GM04504 (cell line): ENCODE results near the gene AKAP1.

Source experiments
- DNase-seq: peaks from one replicate; pipeline ENCODE4 v3.0.0-alpha.2; 2012; ENCODE audit warnings: low read depth

AKAP1 gene

DNA sequence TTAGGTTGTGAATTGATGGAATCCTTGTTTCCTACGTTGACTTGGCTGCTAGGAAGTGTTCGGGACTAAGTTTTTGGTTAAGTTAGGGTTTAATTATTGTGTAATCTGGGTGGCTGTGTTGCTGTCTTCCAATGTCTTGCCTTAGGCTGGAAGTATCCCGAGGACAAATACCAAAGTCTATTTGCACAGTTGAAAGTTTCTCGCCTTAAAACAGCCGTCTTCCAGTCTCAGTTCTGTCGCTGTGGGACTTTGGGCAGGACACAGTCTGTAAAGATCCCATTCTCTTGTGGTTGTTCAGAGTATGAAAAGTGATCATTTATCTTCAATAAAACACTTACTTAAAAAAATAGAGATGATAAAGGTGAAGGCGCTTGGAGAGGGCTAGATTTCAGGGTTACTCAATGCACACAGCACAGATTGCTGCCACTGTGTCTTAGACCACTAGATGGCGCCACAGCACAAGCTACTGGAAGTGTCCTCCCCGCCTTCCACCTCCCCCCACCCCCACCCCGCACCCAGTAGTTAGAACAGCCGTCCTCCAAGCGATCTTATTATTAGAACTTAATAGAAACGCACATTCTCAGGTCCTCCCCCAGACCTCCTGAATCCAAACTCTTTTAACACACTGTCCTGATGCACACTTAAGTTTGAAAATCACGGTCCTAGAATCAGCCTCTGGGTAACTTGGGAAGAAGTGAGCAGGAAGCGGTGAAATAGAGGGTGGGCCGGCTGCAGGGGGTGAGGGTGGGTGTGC lies 45.8 kb downstream of the AKAP1 start:
- peak; percentile 43 for DNase-seq

DNA sequence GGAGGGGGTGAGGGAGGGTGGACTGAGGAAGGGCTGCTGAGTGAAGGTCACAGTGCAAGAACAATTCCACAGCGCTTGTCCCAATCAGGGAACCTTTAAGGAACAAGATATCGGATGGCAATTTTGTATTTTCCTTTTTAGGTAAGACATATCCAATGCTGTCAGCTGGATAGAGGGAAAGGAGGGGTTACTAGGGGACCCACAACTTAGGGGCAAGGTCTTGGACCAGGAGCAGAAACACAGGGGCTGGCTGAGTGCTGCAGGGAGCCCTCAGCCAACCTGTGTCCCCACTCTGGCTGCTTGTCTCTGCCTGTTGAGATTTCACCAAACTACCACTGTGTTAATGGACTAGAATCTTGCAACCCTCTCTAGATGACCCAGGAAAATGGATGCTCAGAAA lies 47.6 kb downstream of the AKAP1 start:
- DNase-seq, result no peak

DNA sequence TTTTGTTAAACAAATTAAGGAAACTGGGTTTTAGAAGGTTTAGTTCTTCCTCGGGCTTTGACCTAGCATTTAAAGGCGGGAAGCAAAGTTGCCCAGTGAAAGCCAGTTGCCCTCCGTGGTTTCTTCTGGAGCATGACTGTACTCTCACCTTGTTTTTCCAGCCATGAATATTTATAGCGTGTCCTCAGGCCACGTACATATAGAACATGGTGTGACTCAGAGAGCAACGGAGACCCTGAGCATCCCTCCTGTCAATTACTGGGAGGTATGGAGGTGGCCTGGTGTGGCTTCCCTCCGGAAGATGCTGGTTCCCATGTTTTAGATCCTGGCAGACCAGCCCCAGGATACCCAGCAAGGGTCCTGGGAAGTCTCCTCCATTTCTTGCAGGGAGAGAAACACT lies 48.4 kb downstream of the AKAP1 start:
- DNase-seq, result no peak

DNA sequence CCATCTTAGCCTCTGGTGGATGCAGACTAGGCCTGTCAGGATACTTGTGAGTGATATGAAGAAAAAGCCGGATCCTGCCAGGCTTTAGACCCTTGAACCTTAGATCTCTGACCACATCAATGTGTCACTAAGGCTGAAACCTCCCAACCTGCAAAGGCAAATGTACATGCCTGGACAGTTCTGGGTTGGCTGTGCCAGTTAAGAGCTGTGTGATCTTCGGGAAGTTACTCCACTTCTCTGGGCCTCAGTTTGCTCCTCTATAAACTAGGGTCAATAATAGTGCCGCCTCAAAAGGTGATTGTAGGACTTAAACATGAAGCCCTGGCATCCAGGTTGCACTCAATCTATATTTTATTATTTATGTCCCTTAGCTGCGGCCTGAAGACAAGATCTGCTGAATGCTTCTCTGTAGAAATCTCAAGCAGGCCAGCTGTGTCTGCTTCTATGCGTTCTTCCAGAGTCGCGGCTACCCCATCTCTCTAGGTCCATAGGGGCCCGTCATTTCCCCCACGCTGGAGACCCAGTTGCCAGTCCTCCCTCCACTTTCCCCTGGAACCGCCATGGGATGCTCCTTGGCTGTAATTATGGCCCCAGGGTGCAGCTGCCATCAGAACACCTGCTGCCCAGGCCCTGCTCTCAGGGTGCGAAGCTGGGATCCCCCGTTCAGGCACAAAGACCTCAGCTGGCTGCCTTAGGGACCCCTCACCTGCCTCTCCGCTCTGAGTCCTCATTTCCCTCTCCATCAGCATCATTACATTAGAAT lies 50.2 kb downstream of the AKAP1 start:
- DNase-seq, result no peak

DNA sequence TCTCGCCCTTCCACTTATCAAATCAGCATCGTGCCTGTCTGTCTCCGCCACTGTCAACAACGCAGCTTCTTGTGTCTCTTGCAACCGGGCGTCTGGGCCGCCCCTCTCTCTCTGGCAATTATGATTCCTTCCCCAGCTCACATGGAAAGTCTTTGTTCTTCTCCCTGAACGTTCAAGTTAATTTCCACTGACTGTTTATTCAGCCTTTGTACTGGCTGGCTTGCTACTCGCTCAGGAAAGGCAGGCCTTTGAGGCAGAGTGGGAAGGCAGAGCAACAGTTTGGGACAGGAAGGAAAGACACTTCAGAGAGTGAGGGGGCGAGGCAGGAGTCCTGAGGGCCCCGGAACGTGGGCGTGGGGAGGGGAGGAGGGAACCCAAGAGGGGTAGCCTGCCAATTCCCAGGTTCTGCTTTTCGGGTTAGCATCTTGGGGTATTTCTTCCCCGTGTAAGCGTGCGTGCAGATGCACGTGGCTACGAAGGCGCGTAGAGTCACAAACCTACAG lies 50.8 kb downstream of the AKAP1 start:
- DNase-seq, result no peak

DNA sequence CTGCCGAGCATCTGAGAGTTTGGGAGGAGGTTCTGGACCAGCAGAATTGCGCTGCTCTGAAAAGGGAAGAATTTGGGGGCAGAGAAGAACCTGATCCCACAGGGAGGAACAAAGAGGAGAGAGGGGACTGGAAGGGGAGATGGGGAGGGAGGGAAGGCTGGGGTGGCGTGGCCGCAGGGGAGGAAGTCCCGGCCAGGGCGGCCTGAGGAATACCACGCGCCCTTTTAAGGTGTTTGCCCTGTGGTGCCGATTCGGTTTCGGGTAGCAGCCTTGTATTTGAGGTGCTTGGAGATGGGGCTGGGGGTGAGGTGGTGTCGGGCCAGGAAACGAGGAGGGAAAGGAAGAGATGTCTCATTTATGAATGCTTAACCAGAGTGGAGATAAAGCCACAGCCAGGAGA lies 51.3 kb downstream of the AKAP1 start:
- DNase-seq, result no peak

DNA sequence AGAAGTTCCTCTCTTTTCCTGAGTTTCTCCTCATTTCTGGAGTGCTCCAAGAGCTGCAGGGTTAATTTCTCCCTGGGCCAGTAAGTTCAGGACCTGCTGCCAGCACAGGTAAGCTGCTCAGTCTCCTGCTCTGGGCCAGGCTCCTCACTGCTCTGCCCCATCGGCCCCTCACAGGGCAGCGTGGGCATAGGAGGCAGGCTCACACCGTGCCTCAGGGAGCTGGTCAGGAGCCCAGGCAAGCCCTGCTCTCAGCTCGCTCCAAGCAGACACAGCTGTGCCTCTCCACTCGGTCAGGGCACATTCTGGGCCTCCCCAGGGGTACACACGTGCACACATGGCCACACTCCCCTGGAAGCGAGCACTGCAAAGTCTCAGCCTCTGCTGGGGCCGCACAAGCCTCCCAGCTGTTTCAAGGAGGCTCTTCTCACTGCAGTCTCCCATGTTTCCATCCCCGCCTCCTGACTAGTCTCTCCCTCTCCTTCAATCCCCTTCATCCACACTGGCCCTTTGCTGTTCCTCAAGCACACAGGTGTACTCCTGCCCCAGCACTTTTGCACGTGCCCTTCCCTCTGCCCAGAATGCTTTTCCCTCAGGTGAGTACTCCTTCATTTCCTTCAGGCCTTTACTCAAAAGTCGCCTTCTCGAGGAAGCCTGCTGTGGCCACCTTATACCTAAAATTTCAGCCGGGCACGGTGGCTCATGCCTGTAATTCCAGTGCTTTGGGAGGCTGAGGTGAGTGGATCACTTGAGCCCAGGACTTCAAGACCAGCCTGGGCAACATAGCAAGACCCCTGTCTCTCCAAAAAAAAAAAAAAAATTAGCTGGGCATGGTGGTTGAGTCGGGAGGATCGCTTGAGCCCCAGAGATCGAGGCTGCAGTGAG lies 53.2 kb downstream of the AKAP1 start:
- DNase-seq, result no peak

DNA sequence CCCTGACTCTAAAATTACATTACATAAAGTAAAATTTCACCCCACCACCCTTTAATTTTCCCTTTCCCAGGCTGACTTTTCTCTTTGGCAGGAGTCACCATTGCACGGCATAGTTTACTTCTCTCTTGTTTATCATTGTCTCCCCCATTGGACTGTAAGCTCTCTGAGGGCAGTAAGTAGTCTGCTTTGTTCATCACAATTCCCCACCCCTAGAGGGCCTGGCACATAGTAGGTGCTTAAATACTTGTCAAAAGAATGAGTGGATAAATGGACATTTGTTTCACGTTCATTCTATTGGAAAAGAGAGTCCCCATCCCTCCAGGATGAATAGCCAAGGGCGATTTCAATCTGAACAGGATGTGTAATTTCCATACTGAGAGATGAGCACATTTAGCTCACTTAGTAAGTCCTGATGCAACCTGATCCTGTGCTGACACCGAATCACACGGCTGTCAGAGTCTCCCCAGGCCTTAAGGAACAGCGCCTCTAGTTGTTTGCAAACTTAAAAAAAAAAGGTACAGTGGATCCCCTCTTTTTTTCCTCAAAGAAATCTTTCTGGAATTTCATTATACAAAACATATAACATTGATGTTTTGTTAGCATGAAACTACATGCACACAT lies 54.0 kb downstream of the AKAP1 start:
- DNase-seq, result no peak

DNA sequence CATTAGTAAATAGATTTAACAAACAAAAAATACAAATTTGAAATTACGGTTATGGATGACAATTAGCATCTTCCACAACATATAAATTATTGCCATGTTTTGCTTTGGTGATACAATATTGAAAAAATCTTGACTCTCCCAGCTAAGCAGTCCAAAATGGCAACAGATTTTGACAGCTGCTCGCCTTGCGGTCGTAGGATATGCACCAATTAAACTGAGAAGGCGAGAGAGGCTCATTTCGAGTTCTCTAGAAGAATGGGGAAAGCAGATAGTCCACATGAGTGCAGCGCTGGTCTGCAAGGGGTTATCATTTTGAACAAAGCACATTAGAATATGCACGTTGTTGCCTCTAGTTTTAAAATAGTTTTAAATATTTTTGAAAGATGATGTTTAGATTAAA lies 55.3 kb downstream of the AKAP1 start:
- DNase-seq, result no peak

DNA sequence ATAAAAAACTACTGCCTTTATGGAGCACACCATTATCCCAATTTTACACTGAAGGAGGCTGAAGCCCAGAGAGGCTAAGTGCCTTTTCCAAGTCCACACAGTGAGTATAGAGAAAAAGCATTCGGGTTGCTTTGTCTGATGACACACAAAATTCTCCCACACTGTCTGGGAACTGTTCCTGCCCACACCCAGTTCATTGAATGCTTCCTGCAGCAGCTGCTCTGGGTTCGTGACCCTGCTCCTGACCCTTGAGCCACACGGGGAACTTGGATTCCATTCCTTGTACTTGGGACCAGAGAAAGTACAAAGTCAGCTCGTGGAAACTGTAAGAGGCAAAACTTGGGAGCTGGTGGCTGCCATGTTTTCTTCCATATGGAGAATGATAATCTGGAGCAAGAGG lies 57.9 kb downstream of the AKAP1 start:
- no peak for DNase-seq

DNA sequence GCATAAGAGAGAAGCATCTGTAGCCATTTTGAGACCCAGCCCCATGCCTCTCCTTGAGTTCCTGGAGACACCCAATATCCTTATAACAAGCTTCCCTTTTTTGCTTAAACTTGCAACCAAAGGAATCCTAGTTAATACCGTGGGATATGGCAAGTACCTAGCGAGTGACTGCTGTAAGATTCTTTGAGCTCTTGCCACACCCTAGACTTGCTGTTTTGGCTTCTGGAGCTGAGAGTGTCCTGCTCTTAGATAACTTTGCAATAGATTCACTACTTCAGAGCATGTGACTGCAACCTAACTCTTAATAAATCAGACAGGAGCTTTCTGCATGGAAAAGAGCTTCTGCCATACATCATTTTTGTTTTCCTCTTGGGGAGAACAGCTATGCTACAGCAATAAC lies 58.3 kb downstream of the AKAP1 start:
- DNase-seq, result no peak

DNA sequence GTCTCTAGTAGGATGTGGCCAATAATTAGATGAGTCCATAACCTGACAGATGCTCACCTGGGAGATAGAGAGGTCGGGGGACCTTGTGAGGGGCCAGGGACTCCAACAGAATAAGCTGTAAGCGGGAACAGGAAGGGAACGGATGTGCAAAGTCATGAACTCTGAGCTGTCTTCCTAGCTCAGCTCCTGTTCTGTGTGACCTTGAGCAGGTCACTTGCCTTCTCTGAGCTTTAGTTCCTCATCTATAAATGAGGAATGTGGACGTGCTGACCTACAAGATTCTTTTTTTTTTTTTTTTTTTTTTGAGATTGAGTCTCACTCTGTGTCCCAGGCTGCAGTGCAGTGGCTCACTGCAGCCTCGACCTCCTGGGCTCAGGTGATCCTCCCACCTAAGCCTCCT lies 58.9 kb downstream of the AKAP1 start:
- DNase-seq, result no peak

DNA sequence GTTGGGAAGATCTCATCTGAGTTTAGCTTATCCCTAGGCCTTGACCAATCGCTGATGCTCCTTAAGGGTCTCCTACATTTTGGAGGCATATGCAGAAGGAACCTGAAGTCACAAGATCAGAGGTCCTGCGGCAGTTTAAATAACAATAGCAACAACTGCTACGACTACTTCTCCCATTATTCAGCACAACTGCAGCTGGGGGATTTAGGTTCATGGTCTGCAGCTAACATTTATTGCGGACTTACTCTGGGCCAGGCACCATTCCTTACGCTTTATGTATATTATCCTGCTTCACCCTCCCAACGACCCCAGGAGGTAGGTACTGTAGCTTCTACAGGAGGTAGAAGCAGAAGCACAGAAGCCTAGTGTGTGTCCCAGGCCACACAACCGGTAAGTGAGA lies 59.5 kb downstream of the AKAP1 start:
- DNase-seq, result no peak

DNA sequence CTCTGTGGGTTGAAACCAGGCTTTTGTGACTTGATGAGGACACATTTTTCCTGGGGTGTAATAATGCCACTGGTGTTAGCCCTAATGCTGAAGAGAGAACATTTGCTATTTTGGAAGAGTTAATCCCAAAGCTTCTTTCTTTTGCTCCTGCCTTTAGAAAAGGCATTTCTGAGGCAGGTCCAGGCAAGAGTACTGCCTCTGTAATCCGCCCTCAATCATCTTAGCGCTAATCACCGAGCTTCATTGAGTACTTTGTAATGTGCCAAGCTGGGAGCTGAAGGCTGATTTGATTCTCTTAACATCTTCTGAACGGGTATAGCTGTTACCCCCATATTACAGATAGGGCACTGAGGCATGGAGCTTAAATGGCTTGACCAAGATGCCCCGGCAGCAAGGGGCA lies 60.3 kb downstream of the AKAP1 start:
- no peak for DNase-seq

DNA sequence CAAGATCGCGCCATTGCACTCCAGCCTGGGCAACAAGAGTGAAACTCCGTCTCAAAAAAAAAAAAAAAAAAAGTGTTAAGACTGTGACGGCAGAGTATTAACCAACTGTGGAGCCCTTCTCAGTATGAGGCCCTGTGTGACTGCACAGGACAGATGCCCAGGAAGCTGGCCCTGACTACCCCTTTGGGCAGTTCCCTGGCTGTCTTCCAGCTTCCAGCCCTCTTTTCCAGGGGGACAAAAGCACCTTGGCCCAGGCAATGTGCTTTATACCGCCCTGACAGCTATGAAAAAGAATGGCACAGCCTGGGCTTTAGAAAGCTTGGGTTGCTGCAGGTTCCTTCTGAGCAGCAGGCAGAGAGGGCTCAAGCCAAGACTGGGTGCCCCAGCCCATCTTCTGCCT lies 61.2 kb downstream of the AKAP1 start:
- DNase-seq, result no peak

DNA sequence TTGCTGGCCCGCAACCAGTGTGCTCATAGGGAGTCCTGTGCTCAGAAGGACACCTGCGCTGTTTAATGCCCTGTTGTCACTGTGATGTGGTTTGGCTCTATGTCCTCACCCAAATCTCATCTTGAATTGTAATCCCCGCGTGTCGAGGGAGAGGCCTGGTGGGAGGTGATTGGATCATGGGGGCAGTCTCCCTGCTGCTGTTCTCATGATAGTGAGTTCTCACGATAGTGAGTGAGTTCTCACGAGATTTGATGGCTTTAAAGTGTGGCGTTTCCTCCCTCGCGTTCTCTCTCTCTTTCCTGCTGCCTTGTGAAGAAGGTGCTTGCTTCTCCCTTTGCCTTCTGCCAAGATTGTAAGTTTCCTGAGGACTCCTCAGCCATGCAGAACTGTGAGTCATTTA lies 66.8 kb downstream of the AKAP1 start:
- DNase-seq, result no peak

DNA sequence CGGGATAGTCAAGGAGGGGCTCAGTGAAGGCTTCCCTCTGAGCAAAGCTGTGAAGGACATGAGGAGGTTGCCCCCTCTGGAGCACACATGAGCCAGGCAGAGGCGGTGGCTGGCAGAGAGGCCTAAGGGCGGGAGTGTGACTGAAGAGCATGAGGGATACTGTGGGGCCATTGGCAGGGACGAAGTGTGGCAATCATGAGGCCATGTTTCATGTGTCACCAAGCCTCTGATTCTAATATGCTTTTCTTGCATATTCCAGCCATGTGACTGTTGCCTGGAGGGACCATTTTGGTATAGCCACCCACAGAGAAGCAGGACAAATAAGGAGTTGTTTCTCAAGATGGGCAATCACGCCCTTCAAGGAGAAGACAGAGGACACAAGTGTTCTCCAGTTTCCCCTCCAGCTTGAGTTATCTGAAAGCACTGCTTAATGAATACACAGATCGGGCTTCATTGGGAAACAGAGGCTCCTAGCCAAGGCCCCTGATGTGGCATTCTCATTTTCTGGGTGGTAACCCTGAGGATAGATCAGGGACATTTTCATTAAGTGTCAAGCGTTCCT lies 68.0 kb downstream of the AKAP1 start:
- DNase-seq, result no peak

DNA sequence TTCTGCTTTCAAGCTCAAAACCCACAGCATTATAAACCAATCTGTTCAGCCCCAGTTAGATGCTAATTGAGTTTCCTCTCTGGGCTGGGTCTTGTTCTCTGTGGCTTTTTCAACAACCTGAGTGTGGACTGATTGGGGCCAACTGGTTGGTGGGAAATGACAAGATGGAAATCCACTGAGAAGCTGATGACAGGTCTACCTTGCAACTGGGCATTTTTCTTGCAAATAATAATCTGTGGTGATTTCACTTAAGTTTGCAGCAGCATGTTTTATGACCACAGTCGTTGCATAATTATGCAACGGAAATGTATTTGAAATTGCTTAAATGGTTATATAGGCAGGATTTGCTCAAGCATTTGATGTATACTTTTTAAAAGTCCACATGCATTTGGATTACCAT lies 69.9 kb downstream of the AKAP1 start:
- no peak for DNase-seq

DNA sequence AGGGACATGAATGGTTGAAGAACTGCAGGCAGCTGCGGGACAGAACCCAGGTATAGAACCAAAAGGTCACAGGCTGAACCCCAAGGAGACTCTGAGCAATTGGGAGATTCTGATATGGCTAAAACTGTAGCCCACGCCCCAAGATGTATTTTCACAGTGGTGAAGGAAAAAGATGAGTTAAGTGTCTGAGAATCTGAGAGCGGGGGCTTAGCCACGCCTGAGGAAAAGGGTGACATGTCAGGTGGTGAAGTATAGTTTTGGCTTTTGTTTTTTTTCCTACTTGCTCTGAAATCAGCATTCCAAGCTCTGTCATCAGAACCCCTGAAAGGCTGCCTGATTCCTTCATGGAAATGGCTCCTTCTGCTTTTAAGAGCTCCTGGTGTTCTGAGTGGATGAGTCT lies 73.3 kb downstream of the AKAP1 start:
- DNase-seq, result no peak

DNA sequence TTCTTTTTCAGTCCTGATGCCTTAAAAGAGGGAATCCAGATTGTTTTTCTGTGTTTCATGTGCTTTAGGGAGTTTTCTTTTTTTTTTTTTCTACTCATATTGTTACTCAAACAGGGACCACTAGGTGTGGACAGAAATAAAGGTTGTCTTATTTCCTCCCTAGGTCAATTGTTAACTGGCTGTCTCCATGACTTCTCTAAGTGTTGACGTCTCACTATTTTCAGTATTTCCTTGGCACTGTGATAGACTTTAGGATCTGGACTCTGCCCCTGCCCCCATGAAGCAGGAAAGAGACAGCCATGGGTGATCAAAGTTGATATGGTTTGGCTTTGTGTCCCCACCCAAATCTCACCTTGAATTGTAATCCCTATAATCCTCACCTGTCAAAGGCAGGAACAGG lies 73.7 kb downstream of the AKAP1 start:
- no peak for DNase-seq

DNA sequence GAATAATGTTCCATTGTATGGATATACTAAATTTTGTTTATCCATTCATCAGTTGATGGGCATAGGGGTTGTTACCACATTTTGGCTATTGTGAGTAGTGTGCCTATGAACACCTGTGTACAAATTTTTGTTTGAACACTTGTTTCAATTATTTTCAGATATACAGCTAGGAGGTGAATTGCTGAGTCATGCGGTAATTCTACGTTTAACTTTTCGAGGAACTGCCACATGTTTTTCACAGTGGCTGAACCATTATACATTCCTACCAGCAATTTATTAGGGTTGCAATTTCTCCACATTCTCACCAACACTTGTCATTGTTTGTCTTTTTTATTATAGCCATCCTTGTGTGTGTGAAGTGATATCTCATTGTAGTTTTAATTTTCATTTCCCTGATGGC lies 75.6 kb downstream of the AKAP1 start:
- DNase-seq, result no peak

DNA sequence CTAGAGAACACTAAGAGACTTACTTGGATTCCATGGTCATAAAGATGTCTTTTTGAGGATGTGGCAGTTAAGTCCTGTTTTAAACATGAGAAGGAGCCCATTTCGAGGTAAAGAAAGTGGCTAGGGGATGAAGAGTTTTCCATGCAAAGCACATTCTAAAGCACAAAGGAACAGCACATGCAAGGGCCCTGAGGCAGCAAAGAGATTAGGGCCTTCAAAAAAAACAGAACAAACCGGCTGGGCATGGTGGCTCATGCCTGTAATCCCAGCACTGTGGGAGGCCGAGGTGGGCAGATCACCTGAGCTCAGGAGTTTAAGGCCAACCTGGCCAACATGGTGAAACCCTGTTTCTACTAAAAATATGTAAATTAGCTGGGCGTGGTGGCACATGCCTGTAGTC lies 79.8 kb downstream of the AKAP1 start:
- no peak for DNase-seq
